GM12878 (cell line): ENCODE data around the gene OR9G1. TPM values are rescaled to one million over a fixed set of nuclear protein-coding genes. Genes with fewer than 3 reads are reported as not detected.
A peak's percentile ranks its signal among the peaks of the same experiment; 100 is the strongest.
"Not testable (repeated sequence)": the region's sequence is repeated elsewhere in the genome, so short reads cannot be mapped to it uniquely, and the experiment has no call there.

ENCODE experiments used
- ATAC-seq: fragments of 200-7000 bp; cut with Tn5 transposase; 3 replicates; pipeline ENCODE4 v1.9.1; 2020; ENCODE audit warnings: mild to moderate bottlenecking, moderate library complexity
- BruUV-seq: library from RNA; stranded (reverse); fragments of 400-500 nt; replicated peaks from 2 replicates; lab custom pipeline; 2021; lab: Mats Ljungman, UMichigan
- CTCF ChIA-PET: fragments of 300-600 bp; sonication (Branson Sonifier 250); formaldehyde crosslinking; extraction: SDS; loops from one replicate; lab custom pipeline; 2021; ENCODE audit warnings: inconsistent platforms; lab: Yijun Ruan, JAX
- POLR2A ChIA-PET: fragments of 350-600 bp; formaldehyde crosslinking; extraction: SDS; loops from one replicate; lab custom pipeline; 2021; ENCODE audit warnings: inconsistent platforms; lab: Charles Lee
- RAD21 ChIA-PET: fragments of 300-600 bp; sonication (Branson Sonifier 250); formaldehyde crosslinking; loops from one replicate; lab custom pipeline; 2023; ENCODE audit warnings: antibody characterized with exemption; ENCODE audit not compliant: unreplicated experiment; lab: Charles Lee
- SMC1A ChIA-PET: fragments of 300-600 bp; sonication (Branson Sonifier 250); formaldehyde crosslinking; loops from one replicate; lab custom pipeline; 2023; ENCODE audit not compliant: unreplicated experiment, uncharacterized antibody; lab: Charles Lee
- DNase-seq: peaks from one replicate; pipeline ENCODE4 v3.0.0-alpha.2; 2011; ENCODE audit warnings: low read depth, low spot score
- FAIRE-seq: peaks from 3 replicates; lab custom pipeline; 2011; peaks lifted over from hg19 to GRCh38; lab: Jason Lieb, UNC
- H2AFZ ChIP-seq: 2 replicates; pipeline ENCODE4 v1.6.0; 2011; ENCODE audit warnings: low read depth, low read length, control low read depth; ENCODE audit not compliant: control insufficient read depth
- H3K27ac ChIP-seq: 2 replicates; pipeline ENCODE4 v1.5.1; 2011; ENCODE audit warnings: control low read depth; ENCODE audit not compliant: control insufficient read depth, insufficient read depth
- H3K27me3 ChIP-seq, 2 experiments: replicated peaks in 1 of 2; 2 replicates each; pipeline versions ENCODE4 v1.6.0 to v1.6.1; 2011; ENCODE audit warnings: low read length in 1 of 2; ENCODE audit not compliant: control insufficient read depth in 2 of 2, insufficient read depth in 2 of 2
- H3K36me3 ChIP-seq, 2 experiments: 2 replicates each; pipeline ENCODE4 v1.5.1; 2011; ENCODE audit warnings: low read length in 1 of 2; ENCODE audit not compliant: control insufficient read depth in 2 of 2, insufficient read depth in 2 of 2
- H3K4me1 ChIP-seq: 2 replicates; pipeline ENCODE4 v1.6.1; 2011; ENCODE audit warnings: mild to moderate bottlenecking, low read length, moderate library complexity, mixed read lengths; ENCODE audit not compliant: control insufficient read depth, insufficient read depth
- H3K4me2 ChIP-seq: 2 replicates; pipeline ENCODE4 v1.6.0; 2011; ENCODE audit warnings: control low read depth; ENCODE audit not compliant: control insufficient read depth, insufficient read depth
- H3K4me3 ChIP-seq: fragments of 200-600 bp; sonication (generic); 2 replicates; pipeline ENCODE4 v1.5.1; 2016
- H3K79me2 ChIP-seq: 2 replicates; pipeline ENCODE4 v1.6.0; 2011; ENCODE audit warnings: low read length; ENCODE audit not compliant: control insufficient read depth, insufficient read depth
- H3K9ac ChIP-seq: 2 replicates; pipeline ENCODE4 v1.8.0; 2011; ENCODE audit warnings: low read length, control low read depth, mixed read lengths; ENCODE audit not compliant: control insufficient read depth, insufficient read depth
- H3K9me3 ChIP-seq: replicated peaks from 3 replicates; pipeline ENCODE4 v1.5.1; 2011; ENCODE audit warnings: mild to moderate bottlenecking, low read length; ENCODE audit not compliant: control insufficient read depth, insufficient read depth
- H4K20me1 ChIP-seq: 2 replicates; pipeline ENCODE4 v1.6.0; 2011; ENCODE audit not compliant: control insufficient read depth, insufficient read depth
- CREM ChIP-seq: IDR thresholded peaks from 2 replicates; pipeline ENCODE4 v1.6.1; 2014; ENCODE audit warnings: antibody characterized with exemption, low read depth
- MAX ChIP-seq: IDR thresholded peaks from 2 replicates; pipeline ENCODE4 v1.6.1; 2012; ENCODE audit warnings: low read depth, low read length, improper control_type of control experiment
- NFXL1 ChIP-seq: fragments of 450-650 bp; IDR thresholded peaks from 2 replicates; pipeline ENCODE4 v1.6.1; 2017; ENCODE audit warnings: antibody characterized with exemption, mild to moderate bottlenecking, borderline replicate concordance
- PML ChIP-seq: IDR thresholded peaks from 2 replicates; pipeline ENCODE4 v1.6.1; 2012; ENCODE audit warnings: low read length, inconsistent platforms
- POU2F2 ChIP-seq: IDR thresholded peaks from 3 replicates; pipeline ENCODE4 v1.6.1; 2011; ENCODE audit warnings: low read depth, mild to moderate bottlenecking, low read length, borderline replicate concordance
- RELB ChIP-seq: fragments of 450-650 bp; IDR thresholded peaks from 2 replicates; pipeline ENCODE4 v1.6.1; 2017; ENCODE audit warnings: low read depth, mild to moderate bottlenecking, moderate library complexity
- ZNF274 ChIP-seq: IDR thresholded peaks from one replicate; pipeline ENCODE4 v1.8.0; 2011; ENCODE audit not compliant: insufficient read length, insufficient read depth
- WGBS: methylation state at CpG from one replicate; pipeline ENCODE4 v1.1.6; 2016; ENCODE audit warnings: low lambda C conversion rate; ENCODE audit not compliant: insufficient replicate concordance, insufficient coverage; ENCODE audit errors: missing lambda C conversion rate; 5-methylcytosine and 5-hydroxymethylcytosine counted together
- in situ Hi-C: fragments of 300-500 bp; cut with MboI; formaldehyde crosslinking; loops from 9 replicates; pipeline ENCODE4 v1.14.3; 2018; ENCODE audit warnings: mixed read lengths
- intact Hi-C: fragments of 100-400 bp; cut with micrococcal nuclease; formaldehyde crosslinking; loops from one replicate; pipeline ENCODE4 v1.14.2; 2022; ENCODE audit not compliant: unreplicated experiment
- polyA plus RNA-seq, 11 experiments: library from polyadenylated mRNA; depleted of rRNA in 4 of 11; unstranded in 6 of 11; stranded (reverse) in 5 of 11; fragments of >200 nt; fragmentation: Nextera tagmentation in 4 of 11; fragmentation: Illumina TruSeq in 1 of 11; extraction: Ambion mirVana in 4 of 11; extraction: Trizol in 1 of 11; gene quantifications; 1 replicate in 1 of 11; 2 replicates in 10 of 11; pipeline versions ENCODE4 v1.2.1 to v1.2.3, GENCODE V29; 2011 to 2016; ENCODE audit warnings: inconsistent platforms in 2 of 11, missing spikeins in 2 of 11, low read depth in 1 of 11
- total RNA-seq, 4 experiments: library from RNA; depleted of rRNA in 3 of 4; stranded (reverse); fragments of >200 nt in 3 of 4; fragmentation: Illumina TruSeq in 1 of 4; extraction: Trizol in 1 of 4; gene quantifications; 2 replicates each; pipeline versions ENCODE4 v1.2.1 to v1.2.3, GENCODE V29; 2013 to 2021

OR9G1 gene
- total and polyA plus RNA-seq, 10 of the 15 experiments (the other 5 are each of a cell fraction or from before 2014, with no cell fraction given): not detected

GRCh38 chr11:56670984-56671383, 27.9 kb upstream of the OR9G1 start:
- ATAC-seq (no peak), DNase-seq (no peak), FAIRE-seq (no peak)
- no TSS peak for BruUV-seq
- Histone ChIP-seq H3K4me1 (no peaks in the 10 kb centered on the region), H3K27me3 (no peaks in the 10 kb centered on the region), H3K79me2 (no peaks in the 10 kb centered on the region), H2AFZ (no peak overlapping the region), H3K36me3 (no peaks in the 10 kb centered on the region), H3K27ac (no peak overlapping the region), H3K4me3 (no peak overlapping the region), H4K20me1 (no peaks in the 10 kb centered on the region), H3K9ac (no peak overlapping the region), H3K9me3 (no peaks in the 10 kb centered on the region), H3K4me2 (no peak overlapping the region)
- in situ Hi-C loops (no loop called here), intact Hi-C loops (no loop called here)
- TF ChIP-seq NFXL1: no peak
- no peak for TF ChIP-seq POU2F2
- no peak for TF ChIP-seq MAX
- TF ChIP-seq PML: no peak
- no peak for TF ChIP-seq RELB
- POLR2A ChIA-PET: no interaction called here
- 20% methylated on average over 2 of the region's 2 CpGs for WGBS
- SMC1A ChIA-PET: interaction anchor here (1.2 kb wide), 1 partner anchor 9 kb away, joined by 3 read pairs; no protein-coding TSS in a partner anchor
- CTCF ChIA-PET: no interaction called here
- RAD21 ChIA-PET: no interaction called here

- H3K36me3 ChIP-seq: no peaks in the 10 kb centered on the region
- H3K27ac ChIP-seq: no peak overlapping the region
- no peaks in the 10 kb centered on the region for H4K20me1 ChIP-seq
- no peak overlapping the region for H3K9ac ChIP-seq
- DNase-seq (no peak), ATAC-seq (no peak), FAIRE-seq (no peak)
- in situ Hi-C loops: no loop called here
- no peak for TF ChIP-seq MAX
- no peak for TF ChIP-seq ZNF274
- no peak for TF ChIP-seq CREM
- H2AFZ ChIP-seq: no peak overlapping the region
- SMC1A ChIA-PET: interaction anchor here (1.0 kb wide), 1 partner anchor 93 kb away, joined by 3 read pairs; no protein-coding TSS in a partner anchor
- H3K4me3 ChIP-seq: no peak overlapping the region
- RAD21 ChIA-PET: interaction anchor here (0.7 kb wide), 1 partner anchor 992 kb away, joined by 4 read pairs; no protein-coding TSS in a partner anchor
- intact Hi-C loops: no loop called here
- H3K9me3 ChIP-seq: no peaks in the 10 kb centered on the region
- H3K4me2 ChIP-seq: no peak overlapping the region
- CTCF ChIA-PET: no interaction called here
- POLR2A ChIA-PET: no interaction called here
- H3K27me3 ChIP-seq: no peaks in the 10 kb centered on the region
- no TSS peak for BruUV-seq
- WGBS: 0% methylated on average over 1 of the region's 1 CpG
- H3K4me1 ChIP-seq: no peaks in the 10 kb centered on the region
- no peaks in the 10 kb centered on the region for H3K79me2 ChIP-seq
Observed at GRCh38 chr11:56688554-56689100, 10.3 kb upstream of the OR9G1 start.

- H3K9ac ChIP-seq, in situ Hi-C loops, H3K4me1 ChIP-seq, H3K27ac ChIP-seq, DNase-seq, BruUV-seq, CTCF ChIA-PET, H3K4me3 ChIP-seq, H3K79me2 ChIP-seq, H4K20me1 ChIP-seq, H3K9me3 ChIP-seq, RAD21 ChIA-PET, intact Hi-C loops, ATAC-seq, POLR2A ChIA-PET, SMC1A ChIA-PET, H3K36me3 ChIP-seq, H2AFZ ChIP-seq, H3K27me3 ChIP-seq, H3K4me2 ChIP-seq: not testable (repeated sequence)
- FAIRE-seq: peak; percentile 62
- WGBS: 41% methylated on average over 3 of the region's 3 CpGs
Observed at GRCh38 chr11:56691179-56691578, 7.7 kb upstream of the OR9G1 start.
